ENCODE results near the gene ADGB. TPM values are rescaled to one million over a fixed set of nuclear protein-coding genes. Genes with fewer than 3 reads are reported as not detected.

ADGB gene
- total and polyA plus RNA-seq, 4 donors, result 0.23 TPM; not detected in 3

DNA sequence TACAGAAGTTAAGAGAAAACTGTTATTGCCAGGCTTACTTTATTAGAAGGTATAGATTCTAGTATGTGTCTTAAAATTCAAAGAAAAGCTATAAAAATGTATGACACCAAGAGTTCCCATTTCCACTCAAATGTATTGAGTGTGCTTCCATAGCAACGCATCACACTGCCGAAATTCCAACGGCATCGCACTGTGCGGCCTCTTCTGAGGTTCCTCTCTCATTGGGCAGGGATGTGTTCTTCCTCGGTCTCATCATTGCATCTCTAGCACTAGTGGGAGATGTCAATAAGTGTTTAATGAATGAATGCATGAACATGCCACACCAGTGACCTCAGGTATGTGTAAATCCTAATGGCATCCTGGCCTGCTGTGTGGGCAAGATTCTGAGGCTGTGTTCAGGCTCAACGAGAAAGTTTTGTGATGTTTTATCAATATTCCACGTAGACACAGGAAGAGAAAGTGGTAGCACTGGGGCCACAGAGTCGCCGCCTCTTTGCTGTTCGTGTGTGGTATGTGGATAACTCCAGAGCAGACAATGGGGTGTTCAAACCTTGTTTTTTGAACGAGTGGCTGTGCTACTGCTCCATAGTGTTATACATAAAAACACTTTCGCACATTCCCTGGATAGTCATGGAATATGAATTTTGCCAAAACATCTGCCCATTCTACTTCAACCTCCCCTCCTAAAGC is 171.6 kb downstream of the ADGB start (continued):
- TF ChIP-seq HNF4A (conservative IDR thresholded peaks at IDR 0.05), result no peak
- TF ChIP-seq, protein P1, sequence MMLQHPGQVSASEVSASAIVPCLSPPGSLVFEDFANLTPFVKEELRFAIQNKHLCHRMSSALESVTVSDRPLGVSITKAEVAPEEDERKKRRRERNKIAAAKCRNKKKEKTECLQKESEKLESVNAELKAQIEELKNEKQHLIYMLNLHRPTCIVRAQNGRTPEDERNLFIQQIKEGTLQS (IDR thresholded peaks at IDR 0.05), result no peak
- no peak for TF ChIP-seq HNF4G (IDR thresholded peaks at IDR 0.05)

DNA sequence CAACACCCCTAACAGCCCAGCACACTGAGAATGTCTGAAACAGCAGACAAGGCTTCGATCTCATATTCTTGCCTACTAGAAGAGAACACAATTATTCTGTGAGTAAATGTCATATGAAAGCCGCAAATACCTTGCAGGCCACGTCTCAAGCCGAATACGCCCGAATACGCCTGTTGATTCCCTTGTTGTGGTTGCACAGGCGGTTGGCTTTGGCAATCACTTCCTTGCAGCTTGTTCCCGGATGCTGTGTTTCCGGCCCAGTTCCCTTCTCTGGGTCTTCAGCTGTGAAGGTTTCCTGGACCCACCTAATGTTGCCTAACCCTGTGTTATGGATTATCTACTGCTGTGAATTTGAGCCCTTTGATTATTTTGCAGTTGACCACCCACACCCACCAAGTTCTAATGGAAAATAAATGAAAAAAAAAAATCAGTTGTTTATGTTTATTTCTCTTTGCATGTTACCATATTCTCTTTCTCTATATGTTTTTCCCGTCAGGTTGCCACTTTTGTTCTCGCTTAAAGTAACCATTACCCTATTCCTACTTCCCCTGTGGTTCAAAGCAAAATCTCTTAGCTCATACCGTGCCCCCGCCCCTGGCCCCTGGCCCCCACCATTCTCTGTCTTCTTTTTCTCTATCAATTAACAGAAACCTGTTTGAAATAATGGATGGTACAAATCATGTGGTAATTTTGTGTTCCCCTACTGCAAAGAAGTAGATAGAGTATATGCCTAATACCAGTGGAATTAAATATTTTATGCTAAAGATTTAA is 172.4 kb downstream of the ADGB start:
- Histone ChIP-seq H3K4me1 (ENCODE audit: control insufficient read depth in 4 of 4, insufficient read depth in 4 of 4, low read length in 3 of 4) (no peaks in the 10 kb centered on the region), H3K9ac (ENCODE audit: low read depth in 1 of 2, low read length in 2 of 2) (no peak overlapping the region), H3K27me3 (ENCODE audit: control insufficient read depth in 4 of 4, insufficient read depth in 4 of 4, low read length in 3 of 4) (no peaks in the 10 kb centered on the region), H3K27ac (ENCODE audit: low read depth in 1 of 2, low read length in 2 of 2) (no peak overlapping the region), H3K36me3 (ENCODE audit: control insufficient read depth in 4 of 4, insufficient read depth in 3 of 4, low read depth in 1 of 4, low read length in 3 of 4) (no peaks in the 10 kb centered on the region), H3K4me3 (ENCODE audit: low read depth in 1 of 3, low read length in 3 of 3) (no peak overlapping the region), H3K9me3 (ENCODE audit: control insufficient read depth in 4 of 4, low read length in 3 of 4) (no peaks in the 10 kb centered on the region)
- DNase-seq (ENCODE audit: low spot score), result no peak
- 66% methylated on average over 14 of the region's 14 CpGs for WGBS
- TF ChIP-seq HNF4G (IDR thresholded peaks at IDR 0.05) (no peak), EGR1 (IDR thresholded peaks at IDR 0.05; ENCODE audit: low read depth in 2 of 2) (no peak), RXRA (IDR thresholded peaks at IDR 0.05) (no peak), JUND (IDR thresholded peaks at IDR 0.05) (no peak), NR2F2 (IDR thresholded peaks at IDR 0.05) (no peak), RAD21 (IDR thresholded peaks at IDR 0.05) (no peak)
- TF ChIP-seq, protein P1 (IDR thresholded peaks at IDR 0.05), result no peak
- TF ChIP-seq, protein P2, sequence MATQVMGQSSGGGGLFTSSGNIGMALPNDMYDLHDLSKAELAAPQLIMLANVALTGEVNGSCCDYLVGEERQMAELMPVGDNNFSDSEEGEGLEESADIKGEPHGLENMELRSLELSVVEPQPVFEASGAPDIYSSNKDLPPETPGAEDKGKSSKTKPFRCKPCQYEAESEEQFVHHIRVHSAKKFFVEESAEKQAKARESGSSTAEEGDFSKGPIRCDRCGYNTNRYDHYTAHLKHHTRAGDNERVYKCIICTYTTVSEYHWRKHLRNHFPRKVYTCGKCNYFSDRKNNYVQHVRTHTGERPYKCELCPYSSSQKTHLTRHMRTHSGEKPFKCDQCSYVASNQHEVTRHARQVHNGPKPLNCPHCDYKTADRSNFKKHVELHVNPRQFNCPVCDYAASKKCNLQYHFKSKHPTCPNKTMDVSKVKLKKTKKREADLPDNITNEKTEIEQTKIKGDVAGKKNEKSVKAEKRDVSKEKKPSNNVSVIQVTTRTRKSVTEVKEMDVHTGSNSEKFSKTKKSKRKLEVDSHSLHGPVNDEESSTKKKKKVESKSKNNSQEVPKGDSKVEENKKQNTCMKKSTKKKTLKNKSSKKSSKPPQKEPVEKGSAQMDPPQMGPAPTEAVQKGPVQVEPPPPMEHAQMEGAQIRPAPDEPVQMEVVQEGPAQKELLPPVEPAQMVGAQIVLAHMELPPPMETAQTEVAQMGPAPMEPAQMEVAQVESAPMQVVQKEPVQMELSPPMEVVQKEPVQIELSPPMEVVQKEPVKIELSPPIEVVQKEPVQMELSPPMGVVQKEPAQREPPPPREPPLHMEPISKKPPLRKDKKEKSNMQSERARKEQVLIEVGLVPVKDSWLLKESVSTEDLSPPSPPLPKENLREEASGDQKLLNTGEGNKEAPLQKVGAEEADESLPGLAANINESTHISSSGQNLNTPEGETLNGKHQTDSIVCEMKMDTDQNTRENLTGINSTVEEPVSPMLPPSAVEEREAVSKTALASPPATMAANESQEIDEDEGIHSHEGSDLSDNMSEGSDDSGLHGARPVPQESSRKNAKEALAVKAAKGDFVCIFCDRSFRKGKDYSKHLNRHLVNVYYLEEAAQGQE (IDR thresholded peaks at IDR 0.05), result no peak

DNA sequence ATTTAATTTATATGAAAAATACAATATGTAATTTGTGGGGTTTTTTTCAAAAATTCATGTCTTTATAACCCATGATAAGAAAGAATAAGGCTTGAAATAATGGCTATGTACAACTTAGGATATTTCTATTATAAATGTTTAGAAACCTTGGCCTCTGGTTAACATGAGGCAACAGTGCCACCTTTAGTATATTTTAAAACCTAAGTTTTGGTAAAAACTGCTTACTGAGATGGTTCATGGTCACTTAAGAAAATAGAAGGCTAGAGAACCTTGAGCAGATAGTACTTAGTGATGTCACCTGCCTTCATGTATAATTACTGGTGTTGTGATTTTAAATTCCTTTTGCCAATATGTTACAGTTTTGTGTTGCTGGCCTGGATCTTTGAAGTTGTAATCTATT is 176.4 kb downstream of the ADGB start:
- H3K27ac ChIP-seq (ENCODE audit: low read depth in 1 of 2, low read length in 2 of 2), result no peak overlapping the region
- no peaks in the 10 kb centered on the region for H3K4me1 ChIP-seq (ENCODE audit: control insufficient read depth in 4 of 4, insufficient read depth in 4 of 4, low read length in 3 of 4)
- no peak overlapping the region for H3K9ac ChIP-seq (ENCODE audit: low read depth in 1 of 2, low read length in 2 of 2)
- TF ChIP-seq RAD21 (IDR thresholded peaks at IDR 0.05), result peak in 1 of 2 donors; percentile 13
- TF ChIP-seq, protein P1 (IDR thresholded peaks at IDR 0.05), result no peak
- H3K27me3 ChIP-seq (ENCODE audit: control insufficient read depth in 4 of 4, insufficient read depth in 4 of 4, low read length in 3 of 4), result no peaks in the 10 kb centered on the region
- H3K4me3 ChIP-seq (ENCODE audit: low read depth in 1 of 3, low read length in 3 of 3), result no peak overlapping the region
- H3K9me3 ChIP-seq (ENCODE audit: control insufficient read depth in 4 of 4, low read length in 3 of 4), result no peaks in the 10 kb centered on the region
- H3K36me3 ChIP-seq (ENCODE audit: control insufficient read depth in 4 of 4, insufficient read depth in 3 of 4, low read depth in 1 of 4, low read length in 3 of 4), result no peaks in the 10 kb centered on the region
- DNase-seq (ENCODE audit: low spot score), result no peak
